HG03575 (cell line): ENCODE data around the gene CTSC.
"Not testable (repeated sequence)": the region's sequence is repeated elsewhere in the genome, so short reads cannot be mapped to it uniquely, and the experiment has no call there.

ENCODE experiments used
- ATAC-seq: cut with Tn5 transposase; IDR thresholded peaks from one replicate; pipeline ENCODE4 v1.9.1; 2021; ENCODE audit not compliant: unreplicated experiment, insufficient number of reproducible peaks, low FRiP score; ENCODE audit errors: extremely low read depth

The CTSC gene

GRCh38 chr11:88324562-88325345 lies 12.8 kb downstream of the CTSC start:
- ATAC-seq = no peak

DNA sequence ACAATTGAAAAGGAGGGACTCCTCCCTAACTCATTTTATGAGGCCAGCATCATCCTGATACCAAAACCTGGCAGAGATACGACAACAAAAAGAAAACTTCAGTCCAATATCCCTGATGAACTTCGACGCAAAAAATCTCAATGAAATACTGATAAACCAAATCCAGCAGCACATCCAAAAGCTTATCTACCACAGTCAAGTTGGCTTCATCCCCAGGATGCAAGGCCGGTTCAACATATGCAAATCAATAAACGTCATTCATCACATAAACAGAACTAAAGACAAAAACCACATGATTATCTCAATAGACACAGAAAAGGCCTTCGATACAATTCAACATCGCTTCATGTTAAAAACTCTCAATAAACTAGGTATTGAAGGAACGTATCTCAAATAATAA lies 14.7 kb downstream of the CTSC start:
- ATAC-seq = not testable (repeated sequence)

DNA sequence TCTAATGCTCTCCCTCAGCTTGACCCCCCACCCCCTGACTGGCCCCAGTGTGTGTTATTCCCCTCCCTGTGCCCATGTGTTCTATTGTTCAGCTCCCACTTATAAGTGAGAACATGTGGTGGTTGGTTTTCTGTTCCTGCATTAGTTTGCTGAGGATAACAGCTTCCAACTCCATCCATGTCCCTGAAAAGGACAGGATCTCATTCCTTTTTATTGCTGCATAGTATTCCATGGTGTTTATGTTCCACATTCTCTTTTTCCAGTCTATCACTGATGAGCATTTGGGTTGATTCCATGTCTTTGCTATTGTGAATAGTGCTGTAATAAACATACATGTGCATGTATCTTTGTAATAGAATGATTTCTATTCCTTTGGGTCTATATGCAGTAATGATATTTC lies 16.1 kb downstream of the CTSC start:
- ATAC-seq = not testable (repeated sequence)

DNA sequence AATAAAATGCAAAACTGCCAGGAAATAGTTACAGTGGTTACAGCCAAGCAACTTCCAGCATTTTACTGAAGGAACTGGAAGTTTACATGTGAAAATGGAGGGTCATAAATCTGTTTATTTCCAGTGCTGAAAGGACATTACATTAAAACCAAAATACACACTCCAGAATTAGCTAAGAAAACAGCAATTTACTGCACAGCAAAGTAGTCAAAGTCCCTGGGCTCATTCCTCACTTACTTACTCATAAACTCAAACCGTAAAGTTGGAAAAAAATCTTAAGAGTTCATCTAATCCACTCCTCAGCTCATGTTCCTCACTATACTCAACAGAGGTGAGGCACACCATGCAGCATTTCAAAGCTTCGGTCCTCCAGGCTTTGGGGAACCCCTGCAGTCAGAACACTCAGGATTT lies 17.4 kb downstream of the CTSC start:
- ATAC-seq = no peak

GRCh38 chr11:88318017-88318416 lies 19.5 kb downstream of the CTSC start:
- no peak for ATAC-seq

- ATAC-seq = no peak
Observed at GRCh38 chr11:88317536-88317935, 20.0 kb downstream of the CTSC start.

- no peak for ATAC-seq
Observed at GRCh38 chr11:88315981-88316441, 21.5 kb downstream of the CTSC start.

DNA sequence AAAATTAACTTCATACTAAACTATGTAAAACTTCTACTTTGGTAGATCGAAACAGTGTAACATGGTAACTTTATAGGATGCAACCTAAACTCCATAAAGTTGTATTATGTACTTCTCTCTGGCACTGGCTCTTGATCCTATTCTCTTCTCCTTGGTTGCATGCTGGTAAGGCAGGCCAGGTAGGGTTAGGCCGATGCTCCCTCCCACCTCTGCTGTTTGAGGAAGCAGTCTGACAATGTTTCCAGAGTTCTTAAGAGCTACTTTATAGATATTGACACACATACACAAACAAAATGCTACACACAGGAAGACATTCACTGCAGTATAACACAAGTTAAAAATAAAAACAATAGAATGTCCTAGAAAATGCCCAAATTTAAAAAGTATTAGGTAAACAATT lies 22.5 kb downstream of the CTSC start:
- no peak for ATAC-seq

DNA sequence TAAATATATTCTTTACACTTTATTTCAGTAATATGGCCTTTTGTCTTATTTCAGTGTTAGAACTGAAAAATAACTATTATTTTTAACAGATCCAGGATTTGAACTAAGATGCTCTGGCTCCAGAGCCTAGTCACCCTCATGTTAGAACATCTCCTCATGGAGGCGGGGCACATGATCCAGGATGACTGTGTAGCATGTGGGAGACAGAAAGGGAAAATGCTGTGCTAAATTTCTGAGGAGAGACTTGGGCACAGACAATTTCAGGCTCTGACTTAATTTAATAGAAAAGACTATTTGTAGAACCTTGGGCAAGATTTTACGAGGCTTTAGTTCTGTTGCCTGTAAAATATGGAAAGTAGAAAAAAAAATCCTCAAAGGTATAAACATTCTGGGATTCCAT lies 24.1 kb downstream of the CTSC start:
- no peak for ATAC-seq

GRCh38 chr11:88312628-88313027 lies 24.9 kb downstream of the CTSC start:
- ATAC-seq = no peak

DNA sequence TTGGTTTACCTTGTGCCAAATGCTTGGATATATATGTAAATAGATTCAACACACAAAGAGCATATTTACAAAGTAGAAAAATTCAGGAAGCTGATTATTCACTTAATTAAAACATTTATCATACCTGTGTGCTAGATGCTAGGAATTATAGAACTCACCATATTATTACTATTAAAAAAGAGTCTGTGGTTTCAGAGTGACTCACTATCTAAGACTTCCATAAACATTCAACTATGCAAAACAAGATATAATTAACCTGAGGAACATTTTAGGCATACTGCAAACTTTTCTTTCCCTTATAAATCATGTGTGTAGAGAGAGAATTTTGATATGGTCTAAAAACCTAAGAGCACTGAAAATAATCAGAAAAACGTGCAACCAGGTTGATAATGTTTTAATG lies 27.3 kb downstream of the CTSC start:
- no peak for ATAC-seq

GRCh38 chr11:88308576-88308975 lies 29.0 kb downstream of the CTSC start:
- ATAC-seq = no peak

- no peak for ATAC-seq
Observed at GRCh38 chr11:88307749-88308425, 29.6 kb downstream of the CTSC start.

DNA sequence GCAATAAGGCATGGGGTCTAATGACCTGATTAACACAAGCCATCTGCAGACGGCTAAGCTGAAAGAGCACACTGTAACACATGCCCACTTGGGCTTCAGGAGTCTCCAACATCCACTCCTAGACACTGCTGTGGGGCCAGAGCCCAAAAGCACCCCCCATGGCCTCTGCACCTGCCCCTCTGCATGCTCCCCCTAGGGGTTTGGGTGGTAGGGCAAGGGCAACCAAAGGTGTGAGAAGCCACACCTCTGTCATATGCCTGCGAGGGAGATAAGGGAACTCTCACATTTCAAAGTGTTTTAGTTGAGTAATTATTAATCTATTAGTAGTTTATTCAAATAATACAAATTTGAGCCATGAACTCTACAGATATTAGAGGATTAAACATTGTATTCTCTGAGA lies 30.8 kb downstream of the CTSC start:
- no peak for ATAC-seq

- ATAC-seq = no peak
Observed at GRCh38 chr11:88305430-88305829, 32.1 kb downstream of the CTSC start.

DNA sequence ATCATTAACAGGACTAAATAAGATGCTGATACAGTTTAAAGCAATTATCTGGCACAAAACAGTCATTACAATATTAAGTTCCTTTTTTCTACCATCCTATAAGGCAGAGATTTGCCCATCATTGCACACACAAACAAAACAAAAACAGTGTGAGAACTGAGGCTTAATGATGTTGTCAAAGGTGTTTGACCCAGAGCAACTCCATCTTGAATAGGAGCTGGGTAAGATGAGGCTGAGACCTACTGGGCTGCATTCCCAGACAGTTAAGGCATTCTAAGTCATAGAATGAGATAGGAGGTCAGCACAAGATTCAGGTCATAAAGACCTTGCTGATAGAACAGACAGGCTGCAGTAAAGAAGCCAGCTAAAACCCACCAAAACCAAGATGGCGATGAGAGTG lies 33.2 kb downstream of the CTSC start:
- no peak for ATAC-seq

DNA sequence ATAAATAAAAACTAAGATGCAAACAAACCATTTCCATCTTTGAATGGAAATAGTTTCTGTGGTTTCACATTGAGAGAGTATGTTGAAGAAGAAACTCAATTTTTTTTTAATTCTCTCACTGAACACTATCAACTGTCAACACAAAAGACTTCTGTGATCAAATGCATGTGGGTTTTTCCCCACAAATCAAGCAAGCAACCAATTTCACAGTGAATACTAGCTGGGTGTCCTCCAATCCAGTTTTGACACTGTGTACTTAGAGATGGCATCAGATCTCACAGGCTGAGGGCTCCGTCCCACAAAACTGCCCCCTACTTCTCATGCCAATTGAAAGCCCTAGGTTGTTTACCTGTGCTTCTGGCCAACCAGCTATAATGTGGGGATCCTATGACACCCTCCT lies 34.5 kb downstream of the CTSC start:
- ATAC-seq = no peak

DNA sequence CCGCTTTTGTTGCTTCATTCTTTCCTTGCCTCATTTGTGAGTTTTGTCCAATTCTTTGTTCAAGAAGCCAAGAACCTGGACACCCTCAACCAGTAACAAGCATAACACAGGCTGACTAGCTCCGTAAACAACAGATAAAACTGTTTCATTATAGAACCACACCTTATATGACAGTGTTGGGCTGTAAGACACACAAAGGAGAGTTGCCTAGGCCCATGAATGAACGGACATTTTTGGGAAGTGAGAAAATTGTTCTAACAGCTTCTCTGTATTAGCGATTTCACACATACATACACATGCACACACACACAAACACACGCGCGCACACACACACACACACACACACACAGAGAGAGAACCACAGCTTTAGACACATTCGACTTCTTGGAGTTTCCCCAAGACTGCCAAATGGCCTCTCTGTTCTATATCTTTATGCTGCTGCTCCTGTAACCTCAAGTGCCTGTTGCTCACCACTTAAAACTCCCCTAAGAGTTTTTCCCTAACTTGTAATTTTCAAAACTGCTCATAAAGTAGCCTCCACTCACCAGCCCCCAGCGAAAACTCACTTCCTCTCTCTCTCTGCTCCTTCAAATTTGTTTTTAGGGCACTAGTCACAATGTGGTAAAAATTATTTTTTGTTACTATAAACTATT lies 35.9 kb downstream of the CTSC start:
- ATAC-seq = no peak

GRCh38 chr11:88300888-88301487 lies 36.5 kb downstream of the CTSC start:
- no peak for ATAC-seq

DNA sequence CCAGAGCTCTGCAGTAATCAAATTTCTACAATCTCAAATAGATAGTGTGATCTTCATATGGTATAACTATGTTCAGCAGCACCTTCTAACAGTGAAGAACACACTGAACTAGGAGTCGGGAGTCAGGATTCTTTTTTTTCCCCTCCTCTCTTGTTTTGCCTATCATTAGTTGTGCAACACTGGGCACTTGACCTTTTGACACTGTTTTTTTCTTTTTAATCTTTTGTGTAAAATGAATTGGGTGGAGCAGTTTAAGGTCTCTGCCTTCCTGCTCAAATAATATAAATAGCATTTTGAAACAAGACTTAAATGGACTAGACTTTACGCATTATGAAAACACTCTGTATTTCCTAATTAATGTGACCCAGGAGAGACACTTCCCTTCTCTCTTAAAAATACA lies 39.7 kb downstream of the CTSC start:
- ATAC-seq = no peak
